HPDE6-E6E7 (cell line): Measurements from ENCODE around the gene PRKG2.
"Not testable (repeated sequence)": the region's sequence is repeated elsewhere in the genome, so short reads cannot be mapped to it uniquely, and the experiment has no call there.

Experiments used
- DNase-seq: peaks from one replicate; pipeline ENCODE4 v3.0.0; 2011; ENCODE audit warnings: missing footprints; ENCODE audit errors: extremely low spot score

The PRKG2 gene

DNA sequence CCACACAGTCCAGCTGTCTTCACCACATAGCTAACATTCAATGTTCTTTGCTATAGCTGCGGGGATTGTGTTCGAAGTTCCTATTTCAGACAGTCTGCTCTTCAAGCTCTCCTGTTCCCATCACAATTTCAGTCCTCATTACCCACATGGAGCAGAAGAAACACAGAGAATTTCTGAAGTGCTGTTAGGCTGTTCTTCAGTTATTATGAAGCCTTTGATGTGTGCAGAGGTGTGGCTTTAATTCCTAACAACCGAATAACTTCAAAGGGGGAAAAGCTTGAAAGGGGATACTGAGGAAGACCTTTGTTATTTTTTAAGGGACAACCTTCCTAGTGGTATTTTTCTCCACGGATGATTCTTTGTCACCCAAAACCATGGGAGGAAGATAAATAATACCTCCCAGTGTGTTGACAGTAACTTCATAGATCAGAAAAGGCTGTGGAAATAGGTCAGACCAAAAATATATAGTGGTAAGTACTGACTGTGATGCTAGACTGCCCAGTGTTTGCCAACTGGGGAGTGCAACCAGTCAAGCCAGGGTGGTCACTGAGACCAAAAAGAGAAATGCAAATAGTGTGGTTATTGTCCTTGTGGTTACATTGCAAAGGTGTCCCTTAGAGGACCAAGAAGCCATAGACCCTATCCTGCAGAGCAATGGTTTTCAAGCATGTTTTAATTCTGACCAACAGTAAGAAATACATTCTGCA, 52.1 kb downstream of the PRKG2 start:
- DNase-seq = no peak

DNA sequence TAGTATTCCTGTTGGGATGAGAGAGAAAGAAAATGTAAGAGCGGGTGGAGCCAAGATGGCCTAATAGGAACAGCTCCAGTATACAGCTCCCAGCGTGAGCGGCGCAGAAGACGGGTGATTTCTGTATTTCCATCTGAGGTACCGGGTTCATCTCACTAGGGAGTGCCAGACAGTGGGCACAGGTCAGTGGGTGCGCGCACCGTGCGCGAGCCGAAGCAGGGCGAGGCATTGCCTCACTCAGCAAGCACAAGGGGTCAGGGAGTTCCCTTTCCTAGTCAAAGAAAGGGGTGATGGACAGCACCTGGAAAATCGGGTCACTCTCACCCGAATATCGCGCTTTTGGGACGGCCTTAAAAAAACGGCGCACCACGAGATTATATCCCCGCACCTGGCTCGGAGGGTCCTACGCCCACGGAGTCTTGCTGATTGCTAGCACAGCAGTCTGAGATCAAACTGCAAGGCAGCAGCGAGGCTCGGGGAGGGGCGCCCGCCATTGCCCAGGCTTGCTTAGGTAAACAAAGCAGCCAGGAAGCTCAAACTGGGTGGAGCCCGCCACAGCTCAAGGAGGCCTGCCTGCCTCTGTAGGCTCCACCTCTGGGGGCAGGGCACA, 61.2 kb downstream of the PRKG2 start:
- not testable (repeated sequence) for DNase-seq

DNA sequence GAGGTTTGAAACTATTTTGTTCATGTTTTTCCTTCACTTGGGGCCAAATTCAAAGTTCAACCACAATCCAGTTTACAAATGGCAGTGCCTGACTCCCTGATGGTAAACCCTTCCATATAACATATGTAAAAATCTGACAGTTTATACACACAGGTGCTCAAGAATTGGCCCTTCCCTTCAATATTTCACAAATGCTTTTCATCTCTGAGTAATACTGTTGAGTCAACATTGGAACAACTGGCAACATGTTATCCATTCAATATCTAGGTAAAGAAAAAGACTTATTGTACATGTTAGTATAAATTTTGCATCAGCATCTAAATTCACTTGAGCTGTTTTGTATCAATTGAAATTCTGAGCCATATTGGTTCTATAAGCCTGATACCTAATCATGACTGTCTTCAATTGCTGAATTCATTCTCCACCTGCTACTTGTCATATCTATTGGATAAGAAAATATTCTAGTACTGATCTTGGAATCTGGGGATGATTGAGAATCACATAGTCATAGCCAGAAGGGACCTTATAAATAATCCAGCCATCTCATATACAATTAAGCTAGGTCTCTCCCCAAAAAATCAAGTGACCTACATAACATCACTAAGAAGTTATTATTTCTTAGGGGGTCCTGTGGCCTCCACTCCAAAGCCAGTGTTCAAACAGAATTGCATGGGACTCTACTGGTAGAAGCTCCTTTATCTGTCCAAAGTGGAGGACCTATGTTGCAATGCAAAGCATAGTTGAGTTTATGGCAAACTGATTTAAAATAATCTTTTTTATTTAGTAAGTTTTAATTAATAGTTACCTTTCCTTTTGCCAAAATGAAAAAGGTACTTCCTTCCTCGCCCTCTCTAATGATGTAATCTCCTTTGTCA, 61.9 kb downstream of the PRKG2 start:
- peak; percentile 36 for DNase-seq

DNA sequence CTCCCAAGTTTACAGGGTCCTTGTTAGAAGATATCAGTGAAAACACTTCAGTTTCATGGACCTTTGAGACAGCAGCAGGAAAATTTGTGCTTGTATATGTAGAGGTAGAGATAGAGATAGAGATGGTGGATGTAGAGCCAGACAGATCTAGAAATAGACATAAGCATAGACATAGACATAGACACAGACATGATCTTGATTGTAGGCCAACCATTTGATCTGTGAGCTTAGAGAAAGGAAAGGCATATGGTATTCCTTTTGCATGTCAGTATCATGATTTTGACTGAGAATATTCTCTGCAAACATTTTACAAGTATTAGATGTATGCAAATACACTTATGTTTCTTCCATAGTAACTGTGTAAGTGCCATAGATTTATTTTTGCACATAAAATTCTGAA, 65.0 kb downstream of the PRKG2 start:
- no peak for DNase-seq

DNA sequence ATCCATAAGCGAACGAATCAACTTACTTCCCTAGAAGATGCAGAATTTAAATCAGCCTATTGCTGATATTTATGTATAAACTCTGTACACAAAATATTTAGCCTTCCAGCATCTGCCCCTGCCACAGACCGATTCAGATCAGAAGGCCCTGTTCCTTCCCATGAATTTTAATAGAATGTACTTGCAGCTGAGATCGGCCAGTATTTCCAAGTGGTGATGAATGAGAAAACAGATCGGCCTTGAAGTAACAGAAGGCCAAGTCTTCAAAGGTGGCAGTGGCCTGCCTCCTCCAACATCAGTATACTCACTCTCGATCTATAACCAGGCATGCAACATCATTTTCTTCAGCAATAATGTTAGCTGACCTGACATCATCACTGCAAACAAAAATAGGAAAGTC, 66.4 kb downstream of the PRKG2 start:
- DNase-seq = no peak

DNA sequence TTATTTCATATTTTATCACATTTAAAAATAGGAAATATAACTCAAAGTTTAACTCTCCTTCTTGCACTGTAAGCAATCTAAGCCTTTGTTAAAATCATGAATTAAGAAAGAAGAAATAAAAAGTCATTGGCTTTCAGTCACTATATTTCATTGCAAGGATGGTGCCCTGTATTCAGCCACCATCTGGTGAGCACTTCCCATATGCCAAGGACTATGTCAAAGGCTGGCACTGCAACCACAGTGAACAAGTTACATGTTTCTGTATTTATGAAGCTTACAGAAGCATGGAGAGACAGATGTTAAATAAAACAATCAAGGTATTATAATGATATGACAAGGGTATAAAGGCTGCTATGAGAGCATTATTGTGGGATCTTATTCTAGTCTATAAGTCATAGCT, 68.6 kb downstream of the PRKG2 start:
- no peak for DNase-seq

DNA sequence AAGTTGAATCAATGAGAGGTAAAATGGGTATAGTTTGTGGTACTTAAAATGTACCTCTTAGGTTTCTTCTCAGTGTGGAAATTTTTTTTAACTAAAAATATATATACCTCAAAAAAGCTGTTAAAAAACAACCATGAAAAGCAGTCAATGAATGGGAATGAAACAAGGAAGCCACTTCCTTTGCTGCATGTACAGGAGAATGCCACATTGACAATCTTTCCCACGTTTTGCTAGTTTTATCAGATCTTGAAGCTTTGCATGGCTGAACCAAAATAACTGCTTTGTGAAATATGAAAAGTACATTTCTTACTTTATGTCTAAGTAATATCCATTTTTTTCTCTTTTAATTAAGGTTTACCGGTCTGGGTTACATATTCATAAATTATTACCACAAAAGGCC, 71.8 kb downstream of the PRKG2 start:
- no peak for DNase-seq

DNA sequence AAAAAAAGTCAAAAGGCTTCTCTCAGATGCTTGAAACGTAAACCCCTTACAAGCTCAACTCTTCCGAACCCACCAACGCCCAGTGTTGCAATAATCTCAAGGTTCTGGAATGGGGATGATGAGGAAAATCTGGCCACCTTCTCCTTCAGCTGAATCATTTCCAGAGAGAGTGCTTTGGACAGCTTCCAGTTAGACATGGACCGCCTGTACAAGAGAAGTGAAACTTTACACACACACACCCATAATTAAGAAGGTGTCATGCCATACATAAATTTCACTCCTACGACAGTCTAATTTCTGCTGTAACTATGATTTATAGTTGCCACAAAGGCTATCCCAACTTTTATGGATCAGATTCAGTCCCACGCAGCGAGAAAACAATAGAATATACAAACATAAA, 72.3 kb downstream of the PRKG2 start:
- DNase-seq = no peak

DNA sequence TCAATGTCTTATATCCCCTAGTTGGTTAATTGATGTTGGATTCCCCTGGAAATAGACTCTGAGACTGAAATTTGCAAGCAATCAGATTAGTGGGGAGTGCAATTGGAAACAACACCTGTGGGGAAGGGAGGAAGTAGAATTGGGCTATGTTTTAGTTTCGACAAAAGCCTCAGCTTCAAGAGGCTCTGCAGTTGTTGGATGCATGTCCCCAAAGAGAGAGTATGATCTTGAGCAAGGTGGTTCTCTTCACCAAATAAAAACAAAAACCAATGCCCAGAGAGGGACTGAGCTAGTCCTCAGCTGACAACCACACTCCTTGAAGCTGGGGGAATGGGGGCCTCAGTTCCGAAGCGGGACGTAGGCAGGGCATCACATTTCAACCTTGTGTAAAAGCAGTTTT, 77.1 kb downstream of the PRKG2 start:
- DNase-seq = no peak

DNA sequence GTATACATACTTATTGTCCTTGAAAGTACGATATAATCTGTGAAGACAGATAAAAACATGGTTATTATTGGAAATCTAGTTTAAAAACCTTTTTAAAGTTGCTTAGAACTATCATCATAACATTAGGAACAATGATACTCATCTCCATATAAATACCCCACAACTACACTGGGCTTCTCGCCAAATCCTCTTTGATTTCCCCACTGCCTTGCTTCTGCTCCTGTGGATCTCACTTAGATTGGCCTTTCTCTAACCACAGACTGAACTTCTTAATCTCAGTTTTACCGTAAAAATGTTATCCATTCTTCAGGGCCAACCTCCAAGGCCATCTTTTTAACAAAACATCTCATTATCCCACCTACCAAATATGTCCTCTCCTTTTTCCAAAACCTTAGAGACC, 77.6 kb downstream of the PRKG2 start:
- DNase-seq = no peak

DNA sequence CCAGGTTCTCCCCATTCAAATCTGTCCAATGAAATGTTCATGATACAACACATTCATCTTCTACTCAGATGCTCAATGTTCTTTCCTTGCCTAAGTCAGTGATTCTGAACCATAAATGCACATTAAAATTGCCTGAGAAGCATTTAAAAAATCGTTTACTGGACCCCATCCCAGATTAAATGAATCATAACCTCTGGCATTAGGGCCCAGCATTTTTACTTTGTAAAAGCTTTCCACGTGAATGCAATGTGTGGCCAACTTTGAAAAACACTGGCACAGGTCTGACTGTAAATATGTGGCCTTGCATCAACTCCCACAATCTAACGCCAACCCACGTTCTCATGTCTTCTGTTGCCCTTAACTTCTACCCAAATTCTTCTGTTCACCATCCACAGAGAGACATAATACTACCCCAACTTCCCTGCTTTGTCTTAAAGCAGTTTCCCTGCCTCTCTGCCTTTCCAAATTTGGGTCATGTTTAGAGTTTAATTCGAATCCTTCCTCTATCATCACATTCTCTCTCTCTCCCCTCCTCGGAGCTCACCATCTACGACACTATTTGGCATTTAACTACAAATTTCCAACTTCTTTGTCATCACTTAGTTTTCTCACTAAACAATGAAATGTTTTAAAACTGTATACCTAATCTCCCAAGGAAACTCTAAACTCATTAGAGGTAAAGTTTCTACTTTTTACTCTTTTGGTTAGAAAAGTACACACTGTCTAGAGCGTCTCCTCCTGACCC, 78.7 kb downstream of the PRKG2 start:
- DNase-seq = no peak

DNA sequence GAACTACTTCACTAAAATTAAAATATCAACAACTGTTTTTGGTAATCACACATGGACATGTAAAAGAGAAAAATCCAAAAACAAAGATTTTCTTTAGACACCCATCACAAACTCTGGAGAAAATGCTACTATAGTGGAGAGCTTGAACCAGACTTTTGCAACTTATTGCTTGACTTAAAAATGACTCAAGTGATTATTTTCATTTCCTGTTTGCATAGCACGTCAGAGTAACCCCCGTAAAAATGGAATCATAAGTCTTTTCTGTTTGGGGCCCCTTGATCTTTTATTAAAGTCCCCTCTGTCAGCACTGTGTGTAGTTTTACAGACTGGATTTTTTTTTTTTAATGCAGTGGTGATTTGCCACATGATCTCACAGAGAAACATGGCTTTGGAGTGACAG, 79.5 kb downstream of the PRKG2 start:
- DNase-seq = no peak

DNA sequence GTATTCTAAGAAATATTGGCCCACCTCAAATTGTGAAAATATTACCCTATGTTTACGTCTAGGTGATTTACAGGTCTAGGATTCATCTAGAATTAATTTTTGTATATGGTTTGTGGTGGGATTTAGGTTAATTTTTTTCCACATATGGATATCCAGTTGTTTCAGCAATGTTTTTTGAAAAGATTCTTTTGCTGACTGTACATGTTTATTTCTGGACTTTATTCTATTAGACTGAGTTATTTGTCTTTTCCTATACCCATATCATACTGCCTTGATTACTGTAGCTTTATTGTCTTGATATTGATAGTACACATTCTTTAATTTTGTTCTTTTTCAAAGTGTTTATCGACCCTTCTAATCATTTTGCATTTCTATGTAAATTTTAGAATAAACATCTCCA, 83.5 kb downstream of the PRKG2 start:
- no peak for DNase-seq

DNA sequence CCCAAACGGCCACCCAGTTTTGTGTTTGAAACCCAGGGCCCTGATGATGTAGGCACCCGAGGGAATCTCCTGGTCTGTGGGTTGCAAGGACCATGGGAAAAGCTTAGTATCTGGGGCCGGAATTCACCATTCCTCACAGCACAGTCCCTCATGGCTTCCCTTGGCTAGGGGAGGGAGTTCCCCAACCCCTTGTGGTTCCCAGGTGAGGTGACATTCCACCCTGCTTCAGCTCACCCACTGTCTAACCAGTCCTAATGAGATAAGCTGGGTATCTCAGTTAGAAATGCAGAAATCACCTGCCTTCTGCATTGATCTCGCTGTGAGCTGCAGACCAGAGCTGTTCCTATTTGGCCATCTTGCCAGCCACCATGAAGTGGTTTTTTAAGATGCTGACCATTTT, 84.0 kb downstream of the PRKG2 start:
- DNase-seq = no peak

DNA sequence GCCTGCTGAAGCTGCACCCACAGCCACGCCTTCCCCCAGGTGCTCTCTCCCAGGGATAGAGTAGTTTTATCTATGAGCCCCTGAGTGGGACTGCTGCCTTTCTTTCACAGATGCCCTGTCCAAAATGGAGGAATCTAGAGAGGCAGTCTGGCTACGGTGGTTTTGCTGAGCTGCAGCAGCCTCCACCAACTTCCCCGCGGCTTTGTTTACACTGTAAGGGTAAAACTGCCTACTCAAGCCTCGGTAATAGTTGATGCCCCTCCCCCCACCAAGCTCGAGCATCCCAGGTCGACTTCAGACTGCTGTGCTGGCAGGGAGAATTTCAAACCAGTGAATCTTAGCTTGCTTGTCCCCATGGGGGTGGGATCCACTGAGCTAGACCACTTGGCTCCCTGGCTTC, 84.5 kb downstream of the PRKG2 start:
- no peak for DNase-seq

DNA sequence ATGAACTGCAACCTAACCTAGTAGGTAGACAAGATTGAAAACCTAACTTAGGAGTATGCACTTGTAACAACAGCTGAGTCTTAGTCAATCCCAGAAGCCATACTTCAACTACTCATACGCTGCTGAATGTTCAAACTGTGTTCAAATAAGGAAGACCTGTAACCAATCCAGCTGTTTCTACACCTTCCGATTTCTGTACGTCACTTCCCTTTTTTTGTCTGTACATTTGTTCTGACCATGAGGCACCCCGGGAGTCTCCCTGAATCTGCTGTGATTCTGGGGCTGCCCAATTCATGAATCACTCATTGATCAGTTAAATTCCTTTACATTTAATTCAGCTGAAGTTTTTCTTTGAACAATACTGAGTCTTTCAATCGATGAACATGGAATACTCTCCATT, 95.0 kb downstream of the PRKG2 start:
- DNase-seq = no peak

DNA sequence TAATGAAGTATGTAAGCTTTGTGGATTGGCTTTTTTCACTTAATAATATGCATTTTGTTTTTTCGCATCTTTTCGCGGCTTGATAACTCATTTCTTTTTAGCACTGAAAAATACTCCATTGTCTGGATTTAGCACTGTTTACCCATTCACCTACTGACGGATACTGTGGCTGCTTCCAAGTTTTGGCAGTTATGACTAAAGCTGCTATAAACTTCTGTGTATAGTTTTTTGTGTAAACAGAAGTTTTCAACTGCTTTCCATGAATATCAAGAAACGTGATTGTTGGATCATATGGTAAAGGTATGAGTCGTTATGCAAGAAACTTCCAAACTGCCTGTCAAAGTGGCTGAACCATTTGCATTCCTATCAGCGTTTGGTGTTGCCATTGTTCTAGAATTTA, 96.9 kb downstream of the PRKG2 start:
- DNase-seq = no peak

DNA sequence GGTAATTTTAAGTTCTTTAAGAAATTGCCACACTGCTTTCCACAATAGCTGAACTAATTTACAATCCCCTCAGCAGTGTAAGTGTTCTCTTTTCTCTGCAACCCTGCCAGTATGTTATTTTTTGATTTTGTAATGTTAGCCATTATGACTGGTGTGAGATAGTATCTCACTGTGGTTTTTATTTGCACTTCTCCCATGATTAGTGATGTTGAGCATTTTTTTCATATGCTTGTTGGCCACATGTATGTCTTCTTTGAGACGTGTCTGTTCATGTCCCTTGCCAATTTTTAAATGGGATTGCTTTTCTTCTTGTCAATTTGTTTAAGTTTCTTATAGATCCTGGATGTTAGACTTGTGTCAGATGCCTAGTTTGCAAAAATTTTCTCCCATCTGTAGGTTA, 98.5 kb downstream of the PRKG2 start:
- DNase-seq = no peak

DNA sequence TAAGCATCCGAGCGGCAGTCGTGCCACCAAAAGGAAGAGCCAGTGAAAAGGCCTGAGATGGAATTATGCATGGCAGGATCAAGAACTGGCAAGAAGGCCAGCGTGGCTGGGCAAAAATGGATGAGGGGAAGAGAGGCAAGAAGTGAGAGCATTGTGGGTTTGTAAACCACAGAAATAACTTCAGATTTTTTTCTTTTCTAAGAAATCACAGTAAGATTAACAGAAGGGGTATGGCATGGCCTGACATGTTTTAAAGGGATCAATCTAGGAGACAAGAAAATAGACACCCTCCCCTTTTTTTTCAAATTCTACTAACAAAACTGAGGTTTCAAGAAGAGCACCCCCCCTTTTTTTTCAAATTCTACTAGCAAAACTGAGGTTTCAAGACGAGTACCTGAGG, 102.0 kb downstream of the PRKG2 start:
- no peak for DNase-seq

DNA sequence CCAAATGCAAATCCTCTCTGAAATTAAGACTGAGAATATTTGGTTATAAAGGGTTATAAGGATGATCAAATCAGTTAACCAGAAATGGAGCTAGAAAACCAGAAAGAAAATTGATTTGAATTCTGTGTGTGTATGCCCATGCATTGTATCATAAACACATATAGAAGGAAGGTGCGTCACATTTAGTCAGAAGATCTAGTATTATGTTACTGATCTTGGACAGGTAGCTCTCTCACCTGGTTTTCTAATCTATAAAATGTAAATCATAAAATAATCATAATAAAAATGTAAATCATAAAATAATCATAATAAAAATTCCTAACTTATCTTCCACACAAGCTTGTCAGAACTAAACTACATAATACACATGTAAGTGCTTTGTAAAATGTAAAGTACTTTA, 105.7 kb downstream of the PRKG2 start:
- no peak for DNase-seq

DNA sequence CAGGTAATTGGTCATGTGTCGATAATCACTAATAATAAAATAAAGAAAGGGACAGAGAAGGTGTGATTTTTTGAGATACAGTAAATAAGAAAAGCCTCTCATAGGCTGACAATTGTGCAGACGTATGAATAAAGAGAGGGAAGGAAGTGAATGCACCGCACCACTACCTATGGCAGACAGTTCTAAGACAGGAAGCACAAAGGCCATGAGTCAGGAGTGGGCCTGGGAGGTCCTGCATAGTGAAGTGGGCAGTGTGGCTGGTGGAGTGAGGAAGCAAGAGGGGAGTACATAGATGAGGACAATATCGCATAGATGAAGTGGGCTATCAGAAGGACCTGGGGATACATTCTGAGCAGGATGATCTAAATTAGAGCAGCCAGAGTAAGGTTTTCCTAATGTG, 108.9 kb downstream of the PRKG2 start:
- DNase-seq = no peak

DNA sequence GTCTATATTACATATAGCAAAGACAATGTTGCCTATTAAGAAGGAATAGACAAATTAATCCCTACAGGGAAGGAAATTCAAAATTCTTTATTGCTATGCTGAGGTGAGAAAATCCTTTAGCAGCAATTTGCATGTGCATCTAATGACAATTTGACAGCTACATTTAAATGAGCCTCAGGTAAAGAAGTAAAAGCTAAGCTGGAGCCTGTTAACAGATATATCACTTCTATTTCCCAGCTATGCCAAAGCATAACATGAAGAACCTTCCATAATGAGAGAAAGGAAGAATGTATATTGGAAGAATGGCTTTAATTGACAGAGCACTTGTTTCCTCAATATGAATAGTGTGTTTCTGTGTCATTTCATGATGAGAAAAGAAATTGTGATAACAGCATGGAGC, 112.9 kb downstream of the PRKG2 start:
- no peak for DNase-seq
